SU-DHL-6 (cell line): Measurements from ENCODE around the gene PDGFA.

Experiments used
- H2AFZ ChIP-seq: fragments of 200-600 bp; sonication (generic); 2 replicates; pipeline ENCODE4 v1.6.1; 2014; ENCODE audit warnings: low read depth, mild to moderate bottlenecking, moderate library complexity, mixed read lengths, antibody characterized with exemption, low read length; ENCODE audit not compliant: severe bottlenecking
- H3F3A ChIP-seq: fragments of 200-600 bp; shearing (Covaris generic); 2 replicates; pipeline ENCODE4 v1.6.0; 2016; ENCODE audit warnings: antibody characterized with exemption, mild to moderate bottlenecking; ENCODE audit not compliant: insufficient read depth
- H3K27ac ChIP-seq: fragments of 200-600 bp; sonication (generic); 2 replicates; pipeline ENCODE4 v1.5.1; 2016; ENCODE audit warnings: low read depth, mild to moderate bottlenecking, low read length, moderate library complexity, mixed read lengths
- H3K27me3 ChIP-seq: fragments of 200-600 bp; sonication (generic), shearing (Covaris generic); 2 replicates; pipeline ENCODE4 v1.6.0; 2014; ENCODE audit warnings: mild to moderate bottlenecking, low read length
- H3K36me3 ChIP-seq: fragments of 200-600 bp; sonication (generic); 2 replicates; pipeline ENCODE4 v1.6.1; 2014; ENCODE audit warnings: mild to moderate bottlenecking, low read length, mixed read lengths
- H3K4me2 ChIP-seq: fragments of 300-600, 200-600 bp; shearing (Covaris generic), sonication (generic); 2 replicates; pipeline ENCODE4 v1.6.0; 2014; ENCODE audit warnings: low read length, low read depth, mild to moderate bottlenecking; ENCODE audit not compliant: poor library complexity, severe bottlenecking
- H3K4me3 ChIP-seq: fragments of 200-600 bp; sonication (generic); 2 replicates; pipeline ENCODE4 v1.5.1; 2014; ENCODE audit warnings: antibody characterized with exemption, low read length, mild to moderate bottlenecking, mixed read lengths; ENCODE audit not compliant: insufficient read depth, poor library complexity, severe bottlenecking
- H3K79me2 ChIP-seq: fragments of 200-600 bp; sonication (generic); 2 replicates; pipeline ENCODE4 v1.6.1; 2014; ENCODE audit warnings: mild to moderate bottlenecking, low read length, moderate library complexity; ENCODE audit not compliant: insufficient read depth
- H3K9ac ChIP-seq: fragments of 200-600 bp; sonication (generic); 2 replicates; pipeline ENCODE4 v1.7.0; 2014; ENCODE audit warnings: mild to moderate bottlenecking, low read length
- H3K9me2 ChIP-seq: fragments of 200-600 bp; sonication (generic); replicated peaks from 2 replicates; pipeline ENCODE4 v1.6.1; 2014; ENCODE audit warnings: low read length; ENCODE audit not compliant: insufficient read depth
- H3K9me3 ChIP-seq: fragments of 200-600 bp; sonication (generic); 2 replicates; pipeline ENCODE4 v1.6.1; 2014; ENCODE audit warnings: low read length, mixed read lengths; ENCODE audit not compliant: insufficient read depth
- H4K20me1 ChIP-seq: fragments of 200-600 bp; sonication (generic); 2 replicates; pipeline ENCODE4 v1.6.1; 2014; ENCODE audit warnings: low read depth, mild to moderate bottlenecking, antibody characterized with exemption, low read length, moderate library complexity, mixed read lengths
- EZH2phosphoT487 ChIP-seq: fragments of 200-600 bp; sonication (generic), shearing (Covaris generic); conservative IDR thresholded peaks from 2 replicates; pipeline ENCODE4 v1.6.1; 2018; ENCODE audit warnings: mild to moderate bottlenecking, antibody characterized with exemption, low read length, moderate library complexity, mixed read lengths
- TF ChIP-seq, protein P1 (sequence below): fragments of 200-600 bp; sonication (generic); IDR thresholded peaks from one replicate; pipeline ENCODE4 v1.5.1; 2017; ENCODE audit warnings: antibody characterized with exemption, mild to moderate bottlenecking, low read length, moderate library complexity; ENCODE audit not compliant: insufficient read depth, poor library complexity, severe bottlenecking

The PDGFA gene

GRCh38 chr7:495326-495725, 24.3 kb downstream of the PDGFA start:
- H3K4me2 ChIP-seq: no peak overlapping the region
- H3F3A ChIP-seq: no peaks in the 10 kb centered on the region
- no peak for TF ChIP-seq EZH2phosphoT487
- TF ChIP-seq, protein P1, sequence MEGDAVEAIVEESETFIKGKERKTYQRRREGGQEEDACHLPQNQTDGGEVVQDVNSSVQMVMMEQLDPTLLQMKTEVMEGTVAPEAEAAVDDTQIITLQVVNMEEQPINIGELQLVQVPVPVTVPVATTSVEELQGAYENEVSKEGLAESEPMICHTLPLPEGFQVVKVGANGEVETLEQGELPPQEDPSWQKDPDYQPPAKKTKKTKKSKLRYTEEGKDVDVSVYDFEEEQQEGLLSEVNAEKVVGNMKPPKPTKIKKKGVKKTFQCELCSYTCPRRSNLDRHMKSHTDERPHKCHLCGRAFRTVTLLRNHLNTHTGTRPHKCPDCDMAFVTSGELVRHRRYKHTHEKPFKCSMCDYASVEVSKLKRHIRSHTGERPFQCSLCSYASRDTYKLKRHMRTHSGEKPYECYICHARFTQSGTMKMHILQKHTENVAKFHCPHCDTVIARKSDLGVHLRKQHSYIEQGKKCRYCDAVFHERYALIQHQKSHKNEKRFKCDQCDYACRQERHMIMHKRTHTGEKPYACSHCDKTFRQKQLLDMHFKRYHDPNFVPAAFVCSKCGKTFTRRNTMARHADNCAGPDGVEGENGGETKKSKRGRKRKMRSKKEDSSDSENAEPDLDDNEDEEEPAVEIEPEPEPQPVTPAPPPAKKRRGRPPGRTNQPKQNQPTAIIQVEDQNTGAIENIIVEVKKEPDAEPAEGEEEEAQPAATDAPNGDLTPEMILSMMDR: no peak
- H3K9ac ChIP-seq: no peak overlapping the region
- no peaks in the 10 kb centered on the region for H4K20me1 ChIP-seq
- H3K27ac ChIP-seq: no peak overlapping the region
- no peaks in the 10 kb centered on the region for H3K9me2 ChIP-seq
- no peaks in the 10 kb centered on the region for H3K79me2 ChIP-seq
- H3K4me3 ChIP-seq: no peak overlapping the region
- H3K27me3 ChIP-seq: no peaks in the 10 kb centered on the region
- H3K9me3 ChIP-seq: no peaks in the 10 kb centered on the region
- H3K36me3 ChIP-seq: no peaks in the 10 kb centered on the region
- no peak overlapping the region for H2AFZ ChIP-seq

- H3K79me2 ChIP-seq: no peaks in the 10 kb centered on the region
- no peak for TF ChIP-seq EZH2phosphoT487
- TF ChIP-seq, protein P1: no peak
- no peak overlapping the region for H2AFZ ChIP-seq
- H3K36me3 ChIP-seq: no peaks in the 10 kb centered on the region
- H3K27ac ChIP-seq: no peak overlapping the region
- no peak overlapping the region for H3K4me3 ChIP-seq
- no peaks in the 10 kb centered on the region for H4K20me1 ChIP-seq
- H3F3A ChIP-seq: no peaks in the 10 kb centered on the region
- H3K9me2 ChIP-seq: no peaks in the 10 kb centered on the region
- H3K9me3 ChIP-seq: no peaks in the 10 kb centered on the region
- H3K4me2 ChIP-seq: no peak overlapping the region
- H3K27me3 ChIP-seq: no peaks in the 10 kb centered on the region
- H3K9ac ChIP-seq: no peak overlapping the region
Observed at GRCh38 chr7:494906-495305, 24.7 kb downstream of the PDGFA start.

DNA sequence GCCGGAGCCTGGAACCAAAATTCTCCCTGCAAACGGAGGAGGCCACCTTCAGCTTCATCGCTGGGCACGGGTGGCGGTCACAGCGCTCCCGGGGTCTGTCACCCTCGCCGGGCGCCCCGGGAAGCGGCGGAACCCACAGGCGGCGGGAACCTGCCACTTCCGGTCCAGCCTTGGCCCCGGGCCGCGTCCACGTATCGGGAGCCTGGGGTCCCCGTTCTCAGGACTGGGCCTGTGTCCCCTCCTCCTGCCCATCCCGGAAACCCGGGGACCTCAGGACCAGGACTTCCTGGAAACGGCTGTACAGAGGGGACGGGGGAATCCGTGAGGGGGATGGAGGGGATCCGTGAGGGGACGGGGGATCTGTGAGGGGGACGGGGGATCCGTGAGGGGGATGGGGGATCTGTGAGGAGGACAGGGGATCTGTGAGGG, 25.4 kb downstream of the PDGFA start:
- TF ChIP-seq, protein P1: no peak
- no peak for TF ChIP-seq EZH2phosphoT487
- H3F3A ChIP-seq: no peaks in the 10 kb centered on the region
- H3K9me2 ChIP-seq: no peaks in the 10 kb centered on the region
- no peaks in the 10 kb centered on the region for H3K9me3 ChIP-seq
- H3K9ac ChIP-seq: no peak overlapping the region
- H2AFZ ChIP-seq: no peak overlapping the region
- no peaks in the 10 kb centered on the region for H4K20me1 ChIP-seq
- no peaks in the 10 kb centered on the region for H3K36me3 ChIP-seq
- no peak overlapping the region for H3K4me3 ChIP-seq
- no peak overlapping the region for H3K4me2 ChIP-seq
- H3K27me3 ChIP-seq: no peaks in the 10 kb centered on the region
- H3K27ac ChIP-seq: no peak overlapping the region
- no peaks in the 10 kb centered on the region for H3K79me2 ChIP-seq
